ENCODE results near the gene REC114. TPM values are rescaled to one million over a fixed set of nuclear protein-coding genes. Genes with fewer than 3 reads are reported as not detected.

Gene REC114
- total RNA-seq, 1 experiment from 2014 or later = not detected

DNA sequence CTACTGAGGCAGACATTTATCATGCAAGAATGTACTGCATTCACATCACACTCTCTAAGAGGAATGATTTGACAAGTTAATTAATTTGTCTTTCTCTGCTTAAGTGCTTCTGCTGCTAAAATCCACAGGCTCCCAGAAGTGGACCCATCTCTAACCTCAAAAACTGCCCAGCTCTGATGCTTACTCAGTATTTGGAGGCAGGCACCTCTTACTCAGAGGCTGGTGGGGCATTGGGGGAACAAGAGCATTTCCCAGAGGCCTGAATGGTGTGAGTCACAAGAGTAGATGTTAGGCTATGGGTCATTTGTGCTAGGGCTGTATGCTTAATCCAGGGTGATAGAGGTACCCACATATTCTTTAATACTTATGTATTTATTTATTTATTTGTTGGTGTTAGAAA is 39.8 kb upstream of the REC114 start:
- peak overlapping the region; percentile 74; the same call in 1 of the 2 replicates for H3K27ac Mint-ChIP-seq
- ATAC-seq (no peak), DNase-seq (ENCODE audit: low spot score) (no peak)
- ChIA-PET CTCF (no interaction called here), POLR2A (interaction anchor here (0.7 kb wide), 1 partner anchor 12 kb away, joined by 3 read pairs; no protein-coding TSS in a partner anchor)
- H3K36me3 Mint-ChIP-seq = no peaks in the 10 kb centered on the region
- no peak for TF ChIP-seq TEAD1 (CRISPR knock-in tag; IDR thresholded peaks at IDR 0.05)
- TF ChIP-seq, protein P1, sequence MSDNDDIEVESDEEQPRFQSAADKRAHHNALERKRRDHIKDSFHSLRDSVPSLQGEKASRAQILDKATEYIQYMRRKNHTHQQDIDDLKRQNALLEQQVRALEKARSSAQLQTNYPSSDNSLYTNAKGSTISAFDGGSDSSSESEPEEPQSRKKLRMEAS (CRISPR knock-in tag; IDR thresholded peaks at IDR 0.05) = no peak
- no peak for TF ChIP-seq PRRX2 (CRISPR knock-in tag; IDR thresholded peaks at IDR 0.05)
- TF ChIP-seq ETV6 (CRISPR knock-in tag; IDR thresholded peaks at IDR 0.05) = no peak
- TF ChIP-seq, protein P2, sequence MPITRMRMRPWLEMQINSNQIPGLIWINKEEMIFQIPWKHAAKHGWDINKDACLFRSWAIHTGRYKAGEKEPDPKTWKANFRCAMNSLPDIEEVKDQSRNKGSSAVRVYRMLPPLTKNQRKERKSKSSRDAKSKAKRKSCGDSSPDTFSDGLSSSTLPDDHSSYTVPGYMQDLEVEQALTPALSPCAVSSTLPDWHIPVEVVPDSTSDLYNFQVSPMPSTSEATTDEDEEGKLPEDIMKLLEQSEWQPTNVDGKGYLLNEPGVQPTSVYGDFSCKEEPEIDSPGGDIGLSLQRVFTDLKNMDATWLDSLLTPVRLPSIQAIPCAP (CRISPR knock-in tag; IDR thresholded peaks at IDR 0.05) = no peak
- TF ChIP-seq GABPB1 (CRISPR knock-in tag; IDR thresholded peaks at IDR 0.05) = no peak
- peaks cover 3% of the 10 kb centered on the region; the same call in 1 of the 2 replicates for H3K9me3 Mint-ChIP-seq
- H3K27me3 Mint-ChIP-seq (ENCODE audit: low read depth) = no peaks in the 10 kb centered on the region
- peaks cover 17% of the 10 kb centered on the region for H3K4me1 Mint-ChIP-seq
- H3K4me3 Mint-ChIP-seq = no peak overlapping the region

GRCh38 chr15:73414876-73415275 is 28.1 kb upstream of the REC114 start:
- H3K27me3 Mint-ChIP-seq (ENCODE audit: low read depth) = no peaks in the 10 kb centered on the region
- CTCF ChIA-PET = no interaction called here
- no peak for ATAC-seq
- H3K4me1 Mint-ChIP-seq = no peaks in the 10 kb centered on the region
- H3K27ac Mint-ChIP-seq = no peak overlapping the region
- H3K36me3 Mint-ChIP-seq = no peaks in the 10 kb centered on the region
- H3K4me3 Mint-ChIP-seq = no peak overlapping the region
- no peaks in the 10 kb centered on the region for H3K9me3 Mint-ChIP-seq
- DNase-seq (ENCODE audit: low spot score) = no peak
- no peak for TF ChIP-seq FOXJ3 (CRISPR knock-in tag; IDR thresholded peaks at IDR 0.05; ENCODE audit: borderline replicate concordance)
- no peak for TF ChIP-seq RORB (CRISPR knock-in tag; IDR thresholded peaks at IDR 0.05)
- TF ChIP-seq, protein P3, sequence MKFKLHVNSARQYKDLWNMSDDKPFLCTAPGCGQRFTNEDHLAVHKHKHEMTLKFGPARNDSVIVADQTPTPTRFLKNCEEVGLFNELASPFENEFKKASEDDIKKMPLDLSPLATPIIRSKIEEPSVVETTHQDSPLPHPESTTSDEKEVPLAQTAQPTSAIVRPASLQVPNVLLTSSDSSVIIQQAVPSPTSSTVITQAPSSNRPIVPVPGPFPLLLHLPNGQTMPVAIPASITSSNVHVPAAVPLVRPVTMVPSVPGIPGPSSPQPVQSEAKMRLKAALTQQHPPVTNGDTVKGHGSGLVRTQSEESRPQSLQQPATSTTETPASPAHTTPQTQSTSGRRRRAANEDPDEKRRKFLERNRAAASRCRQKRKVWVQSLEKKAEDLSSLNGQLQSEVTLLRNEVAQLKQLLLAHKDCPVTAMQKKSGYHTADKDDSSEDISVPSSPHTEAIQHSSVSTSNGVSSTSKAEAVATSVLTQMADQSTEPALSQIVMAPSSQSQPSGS (CRISPR knock-in tag; IDR thresholded peaks at IDR 0.05; ENCODE audit: borderline replicate concordance, low read depth) = no peak
- TF ChIP-seq FOXP1 (CRISPR knock-in tag; IDR thresholded peaks at IDR 0.05; ENCODE audit: borderline replicate concordance) = no peak
- TF ChIP-seq, protein P4, sequence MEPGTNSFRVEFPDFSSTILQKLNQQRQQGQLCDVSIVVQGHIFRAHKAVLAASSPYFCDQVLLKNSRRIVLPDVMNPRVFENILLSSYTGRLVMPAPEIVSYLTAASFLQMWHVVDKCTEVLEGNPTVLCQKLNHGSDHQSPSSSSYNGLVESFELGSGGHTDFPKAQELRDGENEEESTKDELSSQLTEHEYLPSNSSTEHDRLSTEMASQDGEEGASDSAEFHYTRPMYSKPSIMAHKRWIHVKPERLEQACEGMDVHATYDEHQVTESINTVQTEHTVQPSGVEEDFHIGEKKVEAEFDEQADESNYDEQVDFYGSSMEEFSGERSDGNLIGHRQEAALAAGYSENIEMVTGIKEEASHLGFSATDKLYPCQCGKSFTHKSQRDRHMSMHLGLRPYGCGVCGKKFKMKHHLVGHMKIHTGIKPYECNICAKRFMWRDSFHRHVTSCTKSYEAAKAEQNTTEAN (CRISPR knock-in tag; IDR thresholded peaks at IDR 0.05) = no peak
- TF ChIP-seq, protein P5, sequence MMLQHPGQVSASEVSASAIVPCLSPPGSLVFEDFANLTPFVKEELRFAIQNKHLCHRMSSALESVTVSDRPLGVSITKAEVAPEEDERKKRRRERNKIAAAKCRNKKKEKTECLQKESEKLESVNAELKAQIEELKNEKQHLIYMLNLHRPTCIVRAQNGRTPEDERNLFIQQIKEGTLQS (CRISPR knock-in tag; conservative IDR thresholded peaks at IDR 0.05) = no peak
- TF ChIP-seq KAT7 (CRISPR knock-in tag; IDR thresholded peaks at IDR 0.05; ENCODE audit: borderline replicate concordance) = no peak
- TF ChIP-seq E2F1 (CRISPR knock-in tag; IDR thresholded peaks at IDR 0.05) = no peak
- TF ChIP-seq RELA (CRISPR knock-in tag; IDR thresholded peaks at IDR 0.05; ENCODE audit: borderline replicate concordance) = no peak
- TF ChIP-seq, protein P6, sequence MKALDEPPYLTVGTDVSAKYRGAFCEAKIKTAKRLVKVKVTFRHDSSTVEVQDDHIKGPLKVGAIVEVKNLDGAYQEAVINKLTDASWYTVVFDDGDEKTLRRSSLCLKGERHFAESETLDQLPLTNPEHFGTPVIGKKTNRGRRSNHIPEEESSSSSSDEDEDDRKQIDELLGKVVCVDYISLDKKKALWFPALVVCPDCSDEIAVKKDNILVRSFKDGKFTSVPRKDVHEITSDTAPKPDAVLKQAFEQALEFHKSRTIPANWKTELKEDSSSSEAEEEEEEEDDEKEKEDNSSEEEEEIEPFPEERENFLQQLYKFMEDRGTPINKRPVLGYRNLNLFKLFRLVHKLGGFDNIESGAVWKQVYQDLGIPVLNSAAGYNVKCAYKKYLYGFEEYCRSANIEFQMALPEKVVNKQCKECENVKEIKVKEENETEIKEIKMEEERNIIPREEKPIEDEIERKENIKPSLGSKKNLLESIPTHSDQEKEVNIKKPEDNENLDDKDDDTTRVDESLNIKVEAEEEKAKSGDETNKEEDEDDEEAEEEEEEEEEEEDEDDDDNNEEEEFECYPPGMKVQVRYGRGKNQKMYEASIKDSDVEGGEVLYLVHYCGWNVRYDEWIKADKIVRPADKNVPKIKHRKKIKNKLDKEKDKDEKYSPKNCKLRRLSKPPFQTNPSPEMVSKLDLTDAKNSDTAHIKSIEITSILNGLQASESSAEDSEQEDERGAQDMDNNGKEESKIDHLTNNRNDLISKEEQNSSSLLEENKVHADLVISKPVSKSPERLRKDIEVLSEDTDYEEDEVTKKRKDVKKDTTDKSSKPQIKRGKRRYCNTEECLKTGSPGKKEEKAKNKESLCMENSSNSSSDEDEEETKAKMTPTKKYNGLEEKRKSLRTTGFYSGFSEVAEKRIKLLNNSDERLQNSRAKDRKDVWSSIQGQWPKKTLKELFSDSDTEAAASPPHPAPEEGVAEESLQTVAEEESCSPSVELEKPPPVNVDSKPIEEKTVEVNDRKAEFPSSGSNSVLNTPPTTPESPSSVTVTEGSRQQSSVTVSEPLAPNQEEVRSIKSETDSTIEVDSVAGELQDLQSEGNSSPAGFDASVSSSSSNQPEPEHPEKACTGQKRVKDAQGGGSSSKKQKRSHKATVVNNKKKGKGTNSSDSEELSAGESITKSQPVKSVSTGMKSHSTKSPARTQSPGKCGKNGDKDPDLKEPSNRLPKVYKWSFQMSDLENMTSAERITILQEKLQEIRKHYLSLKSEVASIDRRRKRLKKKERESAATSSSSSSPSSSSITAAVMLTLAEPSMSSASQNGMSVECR (CRISPR knock-in tag; IDR thresholded peaks at IDR 0.05; ENCODE audit: borderline replicate concordance) = no peak
- TF ChIP-seq, protein P7, sequence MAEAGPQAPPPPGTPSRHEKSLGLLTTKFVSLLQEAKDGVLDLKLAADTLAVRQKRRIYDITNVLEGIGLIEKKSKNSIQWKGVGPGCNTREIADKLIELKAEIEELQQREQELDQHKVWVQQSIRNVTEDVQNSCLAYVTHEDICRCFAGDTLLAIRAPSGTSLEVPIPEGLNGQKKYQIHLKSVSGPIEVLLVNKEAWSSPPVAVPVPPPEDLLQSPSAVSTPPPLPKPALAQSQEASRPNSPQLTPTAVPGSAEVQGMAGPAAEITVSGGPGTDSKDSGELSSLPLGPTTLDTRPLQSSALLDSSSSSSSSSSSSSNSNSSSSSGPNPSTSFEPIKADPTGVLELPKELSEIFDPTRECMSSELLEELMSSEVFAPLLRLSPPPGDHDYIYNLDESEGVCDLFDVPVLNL (CRISPR knock-in tag; IDR thresholded peaks at IDR 0.05; ENCODE audit: borderline replicate concordance, low read depth) = no peak
- no peak for TF ChIP-seq NR1H2 (CRISPR knock-in tag; IDR thresholded peaks at IDR 0.05)
- TF ChIP-seq, protein P8, sequence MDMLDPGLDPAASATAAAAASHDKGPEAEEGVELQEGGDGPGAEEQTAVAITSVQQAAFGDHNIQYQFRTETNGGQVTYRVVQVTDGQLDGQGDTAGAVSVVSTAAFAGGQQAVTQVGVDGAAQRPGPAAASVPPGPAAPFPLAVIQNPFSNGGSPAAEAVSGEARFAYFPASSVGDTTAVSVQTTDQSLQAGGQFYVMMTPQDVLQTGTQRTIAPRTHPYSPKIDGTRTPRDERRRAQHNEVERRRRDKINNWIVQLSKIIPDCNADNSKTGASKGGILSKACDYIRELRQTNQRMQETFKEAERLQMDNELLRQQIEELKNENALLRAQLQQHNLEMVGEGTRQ (CRISPR knock-in tag; IDR thresholded peaks at IDR 0.05) = no peak
- no peak for TF ChIP-seq TEAD4 (CRISPR knock-in tag; IDR thresholded peaks at IDR 0.05)
- POLR2A ChIA-PET = interaction anchor here (0.6 kb wide), 1 partner anchor 134 kb away, joined by 3 read pairs; no protein-coding TSS in a partner anchor
